ENCODE measurements around the gene MYO5B.
"Not testable (repeated sequence)": the region's sequence is repeated elsewhere in the genome, so short reads cannot be mapped to it uniquely, and the experiment has no call there.

The MYO5B gene

GRCh38 chr18:50194631-50195532 is at the start of gene MYO5B:
MYO5B (minus strand) TSS chr18:50195147; CDS start chr18:50194793, 354 bp downstream.
- DNase-seq: peak; percentile 51

GRCh38 chr18:50241768-50242167 is 46.8 kb upstream of the MYO5B start:
- not testable (repeated sequence) for DNase-seq

GRCh38 chr18:50240080-50240563 is 45.2 kb upstream of the MYO5B start:
- no peak for DNase-seq

GRCh38 chr18:50232419-50232818 is 37.5 kb upstream of the MYO5B start:
- no peak for DNase-seq

- no peak for DNase-seq
These were observed 36.7 kb upstream of the MYO5B start for GRCh38 chr18:50231621-50232020.

- DNase-seq: not testable (repeated sequence)
These were observed 25.3 kb upstream of the MYO5B start for GRCh38 chr18:50220249-50220648.

- DNase-seq: no peak
These were observed 23.7 kb upstream of the MYO5B start for GRCh38 chr18:50218432-50219197.

- no peak for DNase-seq
These were observed 14.4 kb upstream of the MYO5B start for GRCh38 chr18:50209311-50209710.

GRCh38 chr18:50207722-50208121 is 12.8 kb upstream of the MYO5B start:
- DNase-seq: no peak

GRCh38 chr18:50203801-50204604 is 9.1 kb upstream of the MYO5B start:
- peak; percentile 85 for DNase-seq

- DNase-seq: no peak
These were observed 6.6 kb upstream of the MYO5B start for GRCh38 chr18:50201476-50202018.

- no peak for DNase-seq
These were observed 5.0 kb upstream of the MYO5B start for GRCh38 chr18:50199921-50200320.

GRCh38 chr18:50199346-50199855 is 4.5 kb upstream of the MYO5B start:
- no peak for DNase-seq

- DNase-seq: no peak
These were observed 1.3 kb upstream of the MYO5B start for GRCh38 chr18:50196261-50196660.

GRCh38 chr18:50195689-50196088 is 742 bp upstream of the MYO5B start:
- no peak for DNase-seq

GRCh38 chr18:50193796-50194630 is 934 bp downstream of the MYO5B start:
- peak; percentile 38 for DNase-seq

GRCh38 chr18:50192995-50193795 is 1.8 kb downstream of the MYO5B start:
- peak; percentile 9 for DNase-seq

- DNase-seq: no peak
These were observed 4.0 kb downstream of the MYO5B start for GRCh38 chr18:50190926-50191325.

- no peak for DNase-seq
These were observed 4.7 kb downstream of the MYO5B start for GRCh38 chr18:50190236-50190635.

- DNase-seq: no peak
These were observed 5.8 kb downstream of the MYO5B start for GRCh38 chr18:50189160-50189559.

- DNase-seq: no peak
These were observed 6.3 kb downstream of the MYO5B start for GRCh38 chr18:50188652-50189051.

Measured in NCI-H2171 treated with DMSO at 0.1 percent for 48 hours (cell line).